Islet precursor cell (in vitro differentiated cells): ENCODE results near the gene NUDT10.
A peak's percentile ranks its signal among the peaks of the same experiment; 100 is the strongest.
"Not testable (repeated sequence)": the region's sequence is repeated elsewhere in the genome, so short reads cannot be mapped to it uniquely, and the experiment has no call there.

Experiments
- DNase-seq: peaks from one replicate; pipeline ENCODE4 v3.0.0-alpha.2; 2018

The NUDT10 gene

GRCh38 chrX:51332188-51332942 is at the start of gene NUDT10:
TSS of gene NUDT10 (plus strand) at chrX:51332822. CDS start at chrX:51332966, 144 bp downstream.
- DNase-seq: peak; percentile 93

DNA sequence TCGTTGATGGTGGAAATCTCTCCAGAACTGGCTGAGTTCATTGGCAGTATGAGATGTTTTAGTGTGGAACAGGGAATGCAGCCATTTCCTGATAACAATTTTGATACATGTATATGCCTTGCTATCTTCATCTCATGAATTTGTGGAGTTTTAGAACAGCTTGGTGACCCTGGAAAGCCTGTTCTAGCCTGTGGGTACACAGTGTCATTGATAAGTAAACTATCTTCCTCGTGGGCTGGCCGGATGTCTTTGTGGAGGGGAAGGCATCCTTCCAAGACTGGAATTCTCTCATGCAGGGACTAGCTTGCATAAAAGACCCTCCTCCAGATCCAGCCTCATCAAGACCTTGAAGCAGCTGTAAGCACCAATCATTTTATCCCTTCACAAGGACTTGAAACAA is 40.2 kb upstream of the NUDT10 start:
- DNase-seq: no peak

DNA sequence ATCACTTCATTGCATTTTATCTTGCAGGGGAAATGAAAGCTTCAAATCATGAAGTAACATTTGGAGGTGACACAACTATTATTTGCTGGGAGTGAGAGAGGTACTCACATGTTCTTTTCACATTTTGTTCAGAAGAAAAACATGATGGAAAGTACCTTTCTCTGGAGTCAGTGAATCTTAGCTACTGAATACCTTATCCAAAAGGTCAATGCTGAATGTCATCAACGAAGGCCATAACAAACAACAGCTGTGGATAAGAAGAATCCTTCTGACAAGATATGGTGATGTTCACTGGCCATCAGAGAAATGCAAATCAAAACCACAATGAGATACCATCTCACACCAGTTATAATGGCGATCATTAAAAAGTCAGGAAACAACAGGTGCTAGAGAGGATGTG is 36.5 kb upstream of the NUDT10 start:
- DNase-seq: no peak

GRCh38 chrX:51316271-51316670 is 16.4 kb upstream of the NUDT10 start:
- no peak for DNase-seq

DNA sequence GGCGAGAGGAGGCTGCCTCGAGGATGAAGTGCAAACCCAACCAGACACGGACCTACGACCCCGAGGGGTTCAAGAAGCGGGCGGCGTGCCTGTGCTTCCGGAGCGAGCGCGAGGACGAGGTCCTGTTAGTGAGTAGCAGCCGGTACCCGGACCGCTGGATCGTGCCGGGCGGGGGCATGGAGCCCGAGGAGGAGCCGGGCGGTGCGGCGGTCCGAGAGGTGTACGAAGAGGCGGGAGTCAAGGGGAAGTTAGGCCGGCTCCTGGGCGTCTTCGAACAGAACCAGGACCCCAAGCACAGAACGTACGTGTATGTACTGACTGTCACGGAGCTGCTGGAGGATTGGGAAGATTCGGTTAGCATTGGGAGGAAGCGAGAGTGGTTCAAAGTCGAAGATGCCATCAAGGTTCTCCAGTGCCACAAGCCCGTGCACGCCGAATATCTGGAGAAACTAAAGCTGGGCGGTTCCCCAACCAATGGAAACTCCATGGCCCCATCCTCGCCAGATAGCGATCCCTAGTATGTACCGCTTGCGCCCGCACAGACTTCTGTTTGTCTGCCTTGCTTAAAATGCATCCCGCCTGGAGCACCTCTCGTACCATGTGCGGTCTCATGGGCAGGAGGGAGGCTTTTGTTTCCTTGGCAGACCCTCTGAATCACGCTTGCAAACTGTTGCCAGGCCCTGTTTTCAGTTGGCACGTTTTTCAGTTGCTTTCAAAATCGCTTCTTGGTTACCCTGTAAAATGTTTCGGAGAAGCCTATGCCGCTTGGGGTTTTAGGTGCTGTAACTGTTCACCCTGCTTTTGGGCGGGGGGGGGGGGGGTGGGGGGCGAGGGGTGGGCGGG is 542 bp downstream of the NUDT10 start:
- DNase-seq: not testable (repeated sequence)

DNA sequence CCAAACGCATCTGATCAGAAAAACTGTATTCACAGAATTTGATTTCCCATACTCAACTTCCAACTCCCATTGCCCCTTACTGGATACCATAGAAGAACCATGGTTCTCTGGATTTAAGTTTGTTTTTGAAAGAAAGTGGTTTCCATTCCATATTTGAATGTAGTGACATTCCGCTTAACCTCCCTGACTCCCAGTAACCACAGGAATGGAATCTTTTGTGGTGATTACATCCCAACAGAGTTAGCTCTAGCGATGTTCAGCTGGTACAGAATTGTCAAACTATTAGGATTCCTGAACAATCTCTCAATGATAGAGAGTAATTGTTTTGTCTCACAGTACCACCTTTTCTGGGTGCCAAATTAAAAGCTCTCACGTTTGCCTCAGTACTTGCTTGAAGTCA is 1.7 kb downstream of the NUDT10 start:
- no peak for DNase-seq

GRCh38 chrX:51336584-51336983 is 4.0 kb downstream of the NUDT10 start:
- peak; percentile 62 for DNase-seq

GRCh38 chrX:51361251-51361650 is 28.6 kb downstream of the NUDT10 start:
- DNase-seq: no peak

GRCh38 chrX:51376672-51377071 is 44.0 kb downstream of the NUDT10 start:
- DNase-seq: no peak
